Suppressor macrophage treated with lipopolysaccharide for 1 hour (primary cell): ENCODE data around the gene SLAMF9.
A peak's percentile ranks its signal among the peaks of the same experiment; 100 is the strongest.

ENCODE experiments used
- DNase-seq, 3 donors: peaks; one replicate each; pipeline ENCODE4 v3.0.0-alpha.2; 2020 to 2022

SLAMF9 gene

DNA sequence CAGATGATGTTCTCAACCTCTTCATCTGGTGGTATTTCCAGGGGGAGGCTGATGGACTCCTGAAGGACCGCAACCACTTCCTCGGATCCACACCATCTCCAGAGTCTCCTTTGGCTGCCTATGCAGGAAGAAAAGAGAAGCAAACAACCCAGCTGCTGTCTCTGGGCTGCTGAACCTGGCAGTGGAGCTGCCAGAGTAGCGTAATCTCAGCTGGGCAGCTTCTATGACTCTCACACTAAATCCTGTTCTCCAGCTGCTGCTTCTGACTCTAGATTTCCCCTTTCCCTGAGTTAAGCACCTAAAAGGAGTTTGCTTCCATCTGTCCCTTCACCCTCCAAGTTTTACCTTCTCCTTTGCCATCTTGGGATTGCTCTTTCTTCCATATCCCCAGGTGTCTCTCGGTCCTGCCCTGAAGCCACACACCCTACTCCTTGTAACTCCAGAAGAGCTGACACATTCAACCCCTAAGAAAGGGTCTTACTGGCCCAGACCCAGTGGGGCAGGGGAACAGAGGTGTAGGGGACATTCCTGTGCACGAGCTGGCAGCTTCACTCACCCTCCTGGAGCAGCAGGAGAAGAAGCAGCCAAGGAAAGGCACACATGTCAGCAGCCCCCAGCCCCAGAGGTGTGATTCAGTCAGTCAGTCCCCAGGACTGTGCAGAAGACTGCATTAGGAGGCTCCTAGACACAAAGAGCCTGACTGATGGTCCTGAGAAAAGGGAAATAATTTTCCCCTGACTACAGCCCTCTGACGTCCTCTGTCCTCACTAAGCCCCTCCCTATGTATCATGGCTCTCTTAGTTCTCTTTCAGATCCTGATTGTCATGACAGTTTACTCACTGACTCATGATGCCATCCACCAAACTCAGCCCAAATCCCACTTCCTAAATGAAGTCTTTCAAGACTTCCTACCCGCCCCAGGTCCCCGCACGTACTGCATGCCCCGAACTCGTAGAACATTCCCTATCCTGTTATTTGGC lies at the start of gene SLAMF9:
Gene SLAMF9 (minus strand): TSS at position 702 of the 980 bp plus-strand sequence. CDS start 100 bp downstream, at position 602.
- peak; percentile 86 to 93 (median 92) for DNase-seq

DNA sequence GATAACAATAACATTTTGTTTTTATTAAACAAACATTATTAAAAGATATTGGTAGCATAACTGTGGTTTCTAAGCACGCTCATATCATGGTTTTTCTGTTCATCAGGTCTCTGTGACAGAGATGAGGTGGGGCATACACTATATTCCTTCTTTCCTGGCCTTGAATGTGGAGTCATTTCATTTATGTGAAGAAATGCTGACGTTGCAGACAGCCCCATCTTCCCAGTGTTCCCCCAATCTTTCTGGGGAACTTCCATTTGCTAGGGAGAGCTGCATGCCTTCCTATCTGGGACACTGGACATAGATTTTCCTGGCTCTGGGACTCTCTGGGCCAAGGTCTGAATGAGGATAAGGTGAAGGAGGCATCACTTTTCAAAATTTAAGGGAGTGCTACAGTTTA lies 47.4 kb upstream of the SLAMF9 start:
- DNase-seq, result no peak

DNA sequence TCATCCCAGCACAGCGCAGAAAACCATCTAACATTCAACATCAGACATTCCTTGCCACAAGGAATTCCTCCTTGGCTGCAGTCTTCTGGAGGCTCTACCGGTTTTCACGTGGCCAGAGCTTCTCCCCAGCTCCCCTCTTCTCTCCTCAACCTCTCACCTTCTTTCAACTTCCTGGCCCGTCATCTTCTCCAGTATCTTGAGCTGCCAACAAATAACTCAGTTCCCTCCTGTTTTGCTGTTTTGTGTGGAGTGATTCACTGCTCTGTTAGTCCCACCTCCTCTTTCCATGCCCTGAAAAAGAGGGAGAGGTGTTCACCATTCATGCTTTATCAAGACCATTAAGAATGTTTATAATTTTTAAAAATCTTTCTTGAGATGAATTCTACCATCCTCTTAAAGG lies 45.2 kb upstream of the SLAMF9 start:
- DNase-seq, result no peak

DNA sequence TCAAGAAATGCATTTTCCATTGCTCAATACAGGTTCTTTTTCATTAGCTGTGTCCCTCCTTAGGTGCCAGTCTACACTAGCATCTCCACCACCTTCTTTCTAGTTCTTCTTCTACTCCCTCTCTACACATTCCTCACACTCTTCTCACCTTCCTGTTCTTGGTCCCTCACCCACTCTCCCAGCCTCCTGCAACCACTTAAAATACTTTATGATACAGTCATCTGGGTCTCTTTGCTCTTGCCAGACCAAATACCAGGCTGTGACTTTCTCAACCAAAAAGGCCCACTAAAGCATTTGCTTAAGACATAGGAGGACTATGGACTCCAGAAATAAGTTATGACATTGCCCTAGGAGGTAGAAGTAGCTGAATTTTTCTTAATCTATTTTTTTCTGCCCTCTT lies 42.6 kb upstream of the SLAMF9 start:
- no peak for DNase-seq

DNA sequence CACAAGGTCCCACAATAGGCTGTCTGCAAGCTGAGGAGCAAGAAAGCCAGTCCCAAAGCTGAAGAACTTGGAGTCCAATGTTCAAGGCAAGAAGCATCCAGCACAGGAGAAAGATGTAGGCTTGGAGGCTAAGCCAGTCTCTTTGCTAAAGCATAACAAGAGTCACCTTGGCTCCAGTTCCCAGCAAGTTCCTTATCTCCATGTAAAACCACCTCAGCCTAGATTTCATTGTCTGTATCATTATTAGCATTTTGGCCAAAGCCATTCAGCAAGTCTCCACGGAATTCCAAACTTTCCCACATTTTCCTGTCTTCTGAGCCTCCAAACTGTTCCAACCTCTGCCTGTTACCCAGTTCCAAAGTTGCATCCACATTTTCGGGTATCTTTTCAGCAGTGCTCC lies 40.9 kb upstream of the SLAMF9 start:
- DNase-seq, result no peak

DNA sequence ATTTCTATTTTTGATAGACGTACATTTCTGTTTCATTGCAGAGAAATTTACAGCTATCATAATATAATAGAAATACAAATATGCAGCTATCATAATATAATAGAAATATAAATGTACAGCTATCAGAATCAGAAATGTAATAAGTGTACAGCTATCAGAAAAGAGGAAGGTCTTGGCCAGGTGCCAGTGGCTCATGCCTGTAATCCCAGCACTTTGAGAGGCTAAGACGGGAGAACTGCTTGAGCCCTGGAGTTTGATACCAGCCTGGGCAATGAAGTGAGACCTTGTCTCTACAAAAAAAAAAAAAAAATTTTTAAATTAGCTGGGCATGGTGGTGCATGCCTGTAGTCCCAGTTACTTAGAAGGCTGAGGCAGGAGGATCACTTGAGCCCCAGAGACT lies 39.9 kb upstream of the SLAMF9 start:
- no peak for DNase-seq

DNA sequence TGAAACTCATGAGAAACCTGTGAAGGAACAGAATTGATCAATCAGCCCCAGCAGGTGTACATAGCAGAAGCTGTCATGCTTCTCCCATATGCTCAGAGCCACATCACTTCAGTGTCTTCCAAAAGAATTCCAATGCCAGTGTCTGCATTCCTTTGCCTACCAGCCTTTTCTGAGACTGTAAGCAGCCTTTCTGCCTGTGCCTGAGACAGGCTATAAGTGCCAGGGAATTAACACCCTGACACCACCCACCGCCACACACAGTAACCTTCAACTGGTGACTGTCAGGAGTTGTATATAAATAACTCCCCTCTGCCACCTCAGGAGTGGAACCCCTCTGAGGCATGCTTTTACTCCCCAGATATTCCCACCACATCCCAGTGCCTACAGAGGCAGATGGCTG lies 38.1 kb upstream of the SLAMF9 start:
- DNase-seq, result no peak

DNA sequence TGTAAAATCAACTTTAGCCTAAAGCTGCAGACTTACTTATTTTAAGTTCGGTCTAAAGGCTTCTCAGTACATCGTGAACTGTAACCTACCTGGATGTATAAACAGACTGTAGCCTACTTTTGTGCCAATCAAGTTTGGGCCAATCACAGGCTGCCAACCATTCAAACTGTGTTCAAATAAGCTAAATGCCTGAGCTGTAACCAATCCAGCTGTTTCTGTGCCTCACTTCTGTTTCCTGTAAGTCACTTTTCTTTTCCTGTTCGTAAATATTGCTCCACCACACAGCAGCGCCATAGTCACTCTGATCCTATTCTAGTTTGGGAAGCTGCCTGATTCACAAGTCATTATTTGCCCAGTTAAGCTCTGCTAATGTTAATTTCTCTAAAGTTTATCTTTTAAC lies 37.5 kb upstream of the SLAMF9 start:
- peak; percentile 61 to 81 (median 72) for DNase-seq

DNA sequence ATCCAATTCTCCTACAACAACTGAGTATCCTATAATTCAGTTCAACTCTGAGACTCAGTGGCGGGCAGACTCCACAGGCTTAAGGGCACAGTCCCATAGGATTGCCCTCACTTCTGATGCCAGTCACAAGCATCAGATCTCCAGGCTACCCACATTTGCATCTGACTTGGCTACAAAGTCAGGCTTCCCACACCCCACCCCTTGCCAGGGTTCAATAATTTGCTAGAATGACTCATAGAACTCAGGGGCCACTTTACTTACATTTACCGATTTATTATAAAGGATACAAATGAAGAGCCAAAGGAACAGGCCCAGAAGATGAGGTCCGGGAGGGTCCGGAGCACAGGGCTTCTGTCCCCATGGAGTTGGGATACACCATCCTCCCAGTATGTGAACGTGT lies 36.0 kb upstream of the SLAMF9 start:
- no peak for DNase-seq

DNA sequence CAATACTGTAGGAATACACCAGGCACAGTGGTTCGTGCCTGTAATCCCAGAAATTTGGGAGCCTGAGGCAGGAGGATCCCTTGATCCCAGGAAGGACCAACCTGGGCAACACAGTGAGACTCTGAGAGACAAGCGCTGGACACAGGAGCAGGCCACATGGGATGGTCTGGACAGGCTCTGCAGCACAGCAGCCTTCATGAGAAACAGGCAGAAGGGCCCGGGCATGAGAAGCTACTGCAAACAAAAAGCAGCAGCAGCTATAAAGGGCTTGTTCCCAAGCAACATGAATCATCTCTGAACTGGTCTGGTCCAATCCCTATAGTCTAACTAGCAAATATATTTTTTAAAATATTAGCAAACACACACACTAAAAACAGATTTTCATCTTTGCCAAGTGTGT lies 35.5 kb upstream of the SLAMF9 start:
- DNase-seq, result no peak

DNA sequence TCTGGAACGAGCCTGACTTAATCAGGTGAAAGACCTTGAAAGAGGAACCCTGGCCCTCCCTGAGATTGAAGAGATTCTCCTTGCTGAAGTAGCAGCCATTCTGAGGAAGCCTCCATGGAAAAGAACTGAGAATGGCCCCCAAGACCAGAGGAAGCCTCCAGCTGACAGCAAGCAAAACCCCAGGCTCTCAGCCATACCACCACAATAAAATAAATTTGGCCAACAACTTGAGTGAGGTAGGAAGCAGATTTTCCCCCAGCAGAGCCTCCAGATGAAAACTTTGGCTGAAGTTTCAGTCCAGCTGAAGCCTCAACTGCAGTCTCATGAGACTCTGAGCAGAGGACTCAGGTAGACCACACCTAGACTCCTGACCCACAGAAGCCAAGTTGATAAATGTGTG lies 34.0 kb upstream of the SLAMF9 start:
- no peak for DNase-seq

DNA sequence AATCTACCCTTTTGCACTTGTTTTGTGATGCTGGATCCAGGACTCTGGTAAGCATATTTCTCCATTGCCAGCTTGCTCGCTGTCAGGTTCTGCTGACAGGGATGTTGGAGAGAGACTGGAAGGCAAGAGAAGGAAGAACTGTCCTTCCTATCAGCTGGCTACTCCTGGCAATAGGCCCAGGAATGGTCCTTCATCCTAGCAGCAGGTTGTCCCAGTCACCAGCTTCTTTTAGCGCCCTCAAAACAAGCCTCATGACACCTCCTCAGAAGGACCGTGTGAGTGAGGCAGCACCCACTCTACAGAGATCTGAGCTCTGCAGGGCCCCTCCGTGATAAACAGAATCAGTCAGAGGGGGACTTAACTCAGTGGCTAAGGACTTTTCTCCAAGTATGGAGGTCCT lies 33.1 kb upstream of the SLAMF9 start:
- DNase-seq, result no peak

DNA sequence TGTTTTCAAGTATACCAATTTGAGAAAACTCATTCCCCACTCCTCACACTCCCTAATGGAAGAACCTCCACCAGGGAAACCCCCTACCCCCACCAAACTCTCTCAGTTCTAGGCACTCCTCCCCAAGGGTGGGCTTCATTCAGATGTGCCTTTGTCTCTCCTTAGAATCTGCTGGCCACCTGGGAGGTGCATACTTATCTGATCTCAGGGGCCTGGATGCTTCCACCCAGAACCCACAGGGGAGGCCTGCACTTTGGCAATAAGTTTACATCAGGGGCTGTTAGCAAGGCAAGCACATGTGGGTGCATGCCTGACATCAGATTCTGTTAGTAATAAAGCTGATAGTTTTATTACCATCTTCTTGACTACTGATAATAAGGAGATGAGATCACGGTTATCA lies 32.5 kb upstream of the SLAMF9 start:
- DNase-seq, result no peak

DNA sequence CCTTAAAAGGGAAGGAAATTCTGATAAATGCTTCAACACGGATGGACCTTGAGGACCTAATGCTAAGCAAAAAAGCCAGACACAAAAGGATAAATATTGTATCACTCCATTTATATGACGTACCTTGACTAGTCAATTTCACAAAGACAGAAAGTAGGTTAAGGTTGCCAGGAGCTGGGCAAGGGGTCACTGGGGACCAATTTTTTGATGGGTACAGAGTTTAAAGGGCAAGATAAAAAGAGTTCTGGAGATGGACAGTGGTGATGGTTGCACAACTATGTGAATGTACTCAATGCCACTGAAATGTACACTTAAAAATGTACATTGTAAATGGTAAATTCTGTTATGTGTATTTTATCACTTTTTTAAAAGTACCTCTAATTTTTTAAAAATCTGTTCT lies 32.1 kb upstream of the SLAMF9 start:
- DNase-seq, result no peak

DNA sequence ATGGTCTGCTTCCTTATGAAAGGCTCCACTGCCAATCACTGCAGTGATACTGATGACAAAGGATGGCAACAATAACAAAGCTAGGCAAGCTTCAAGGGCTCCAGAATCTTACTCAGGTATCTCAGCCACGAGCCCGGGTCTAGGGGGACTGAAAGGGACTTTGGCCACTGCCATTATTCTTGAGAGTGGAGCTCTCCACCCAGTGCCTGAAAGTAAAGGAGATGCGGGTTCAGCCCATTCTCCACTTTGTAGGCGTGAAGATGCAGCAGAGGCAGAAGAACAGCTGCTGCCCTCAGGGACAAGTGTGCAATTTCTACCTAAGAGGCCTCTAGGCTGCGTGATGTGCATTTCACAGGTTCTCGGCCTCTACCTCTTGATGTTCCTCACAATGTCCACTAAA lies 31.4 kb upstream of the SLAMF9 start:
- no peak for DNase-seq

DNA sequence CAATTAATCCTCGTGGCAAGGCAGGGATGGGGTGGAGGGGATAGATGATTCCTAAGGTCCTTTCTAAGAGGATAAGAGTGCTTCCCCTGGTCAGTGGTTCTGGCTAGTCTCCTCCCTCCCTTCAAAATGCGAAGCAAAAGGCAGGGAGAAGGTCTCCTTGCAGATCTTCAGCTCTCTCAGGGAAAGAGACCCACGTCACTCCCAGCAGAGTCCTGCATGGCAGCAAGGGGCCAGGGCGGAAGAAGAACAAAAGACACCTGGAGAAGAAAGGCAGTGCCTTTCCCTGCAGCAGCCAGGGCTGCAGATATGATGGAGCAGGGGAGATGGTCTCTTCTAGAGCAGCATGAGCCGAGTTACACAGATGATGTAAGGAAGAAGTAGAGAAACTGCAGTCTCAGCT lies 29.6 kb upstream of the SLAMF9 start:
- DNase-seq, result no peak

DNA sequence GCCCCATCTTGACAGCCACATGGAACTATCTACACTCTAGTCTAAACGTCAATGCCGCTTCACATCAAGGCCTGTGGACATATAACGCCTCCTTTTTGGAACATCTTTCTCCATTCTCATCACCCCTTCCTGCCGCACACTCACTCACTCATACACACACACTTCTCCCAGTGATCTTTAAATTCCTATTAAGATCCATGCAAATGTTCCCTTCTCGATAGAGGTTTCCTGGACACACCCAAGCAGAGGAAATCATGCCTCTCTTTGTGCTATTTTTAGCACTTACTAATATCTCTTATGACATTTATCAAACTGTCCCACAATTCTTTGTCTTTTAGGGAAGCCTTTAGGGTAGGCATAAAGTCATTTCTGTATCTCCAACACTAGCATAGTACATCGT lies 28.2 kb upstream of the SLAMF9 start:
- DNase-seq, result no peak

DNA sequence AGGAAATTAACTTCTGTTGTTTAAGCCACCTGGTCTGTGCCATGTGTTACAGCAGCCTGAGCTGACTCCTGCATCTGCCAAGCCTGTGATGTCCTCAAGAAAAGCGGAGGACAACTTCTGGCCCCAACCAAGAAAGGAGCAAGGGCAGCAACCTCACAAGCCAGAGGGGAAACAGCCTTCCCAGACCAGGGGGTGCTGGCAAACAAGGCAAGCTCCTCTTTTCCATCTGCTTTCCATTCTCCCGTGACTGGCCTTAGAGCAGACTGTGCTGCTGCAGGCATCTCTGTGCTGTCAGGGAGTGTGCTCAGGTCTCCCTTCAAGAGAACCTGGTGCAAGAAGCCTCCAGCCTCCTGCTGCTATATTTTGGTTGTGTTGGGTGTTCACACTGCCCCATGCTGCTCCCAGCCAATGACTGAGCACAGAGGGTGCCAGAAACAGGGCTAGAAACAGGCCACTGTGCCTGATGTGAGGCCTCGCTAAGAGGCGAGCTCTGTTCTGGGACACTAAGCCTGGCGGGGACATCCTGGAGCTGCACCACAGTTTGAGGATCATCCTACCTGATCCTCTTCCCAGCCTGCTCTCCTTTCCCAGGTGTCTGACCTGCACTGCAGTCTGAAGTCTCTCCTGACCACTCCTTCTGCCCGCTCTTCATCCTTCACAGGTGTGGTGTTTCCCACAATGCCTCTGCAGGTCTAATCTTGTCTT lies 27.5 kb upstream of the SLAMF9 start:
- DNase-seq, result no peak

DNA sequence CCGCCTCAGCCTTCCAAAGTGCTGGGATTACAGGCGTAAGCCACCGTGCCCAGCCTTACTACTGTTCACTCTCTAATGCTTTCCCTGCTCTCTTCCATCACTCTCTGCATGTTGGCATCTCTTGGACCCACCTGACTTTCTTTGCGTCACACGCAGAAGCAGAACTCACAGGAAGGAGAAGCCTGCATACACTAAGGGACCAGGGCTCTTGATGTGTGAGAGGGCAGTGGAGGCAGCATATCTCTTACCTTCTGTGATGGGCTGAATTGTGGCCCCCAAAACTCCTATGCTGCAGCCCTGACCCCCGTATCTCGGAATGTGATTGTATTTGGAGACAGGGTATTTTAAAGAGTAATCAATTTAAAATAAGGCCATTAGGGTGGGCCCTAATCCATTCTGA lies 26.7 kb upstream of the SLAMF9 start:
- no peak for DNase-seq

DNA sequence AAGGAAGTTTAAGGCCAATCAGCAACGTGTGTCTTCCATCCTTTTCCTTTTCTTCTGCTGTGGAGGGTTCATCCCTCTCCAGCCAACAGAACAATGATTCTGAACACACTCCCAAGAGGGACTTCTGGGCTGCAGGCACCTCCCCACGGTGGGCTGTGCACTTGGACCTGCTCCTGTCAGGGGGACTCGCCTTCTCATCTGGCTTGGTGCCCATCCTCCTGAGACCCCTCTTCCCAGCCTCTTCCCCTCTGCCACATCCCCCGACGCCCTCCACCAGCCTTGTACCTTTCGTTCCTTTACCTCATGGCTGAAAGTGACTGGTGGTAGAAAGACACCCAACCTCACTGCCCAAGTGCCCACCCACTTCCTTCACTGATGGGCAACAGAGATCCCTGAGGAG lies 26.0 kb upstream of the SLAMF9 start:
- no peak for DNase-seq

DNA sequence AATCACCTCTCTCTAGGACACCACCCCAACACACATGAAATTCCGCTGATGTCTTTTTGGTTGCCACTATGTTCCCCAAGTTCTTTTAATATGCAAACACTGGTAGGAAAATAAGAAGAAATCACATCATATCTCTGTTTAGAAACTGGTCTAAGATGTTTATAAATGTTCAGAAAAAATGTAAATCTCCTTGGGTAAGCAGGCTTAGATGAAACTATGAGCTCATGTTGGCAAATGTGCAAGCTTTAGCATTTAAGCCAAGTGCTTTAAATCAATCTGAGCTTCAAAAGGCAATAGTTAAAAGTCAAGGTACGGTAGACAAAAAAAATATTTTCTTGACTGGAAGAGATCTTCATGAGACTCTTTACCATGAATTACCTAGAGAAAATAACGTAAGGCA lies 25.2 kb upstream of the SLAMF9 start:
- DNase-seq, result no peak

DNA sequence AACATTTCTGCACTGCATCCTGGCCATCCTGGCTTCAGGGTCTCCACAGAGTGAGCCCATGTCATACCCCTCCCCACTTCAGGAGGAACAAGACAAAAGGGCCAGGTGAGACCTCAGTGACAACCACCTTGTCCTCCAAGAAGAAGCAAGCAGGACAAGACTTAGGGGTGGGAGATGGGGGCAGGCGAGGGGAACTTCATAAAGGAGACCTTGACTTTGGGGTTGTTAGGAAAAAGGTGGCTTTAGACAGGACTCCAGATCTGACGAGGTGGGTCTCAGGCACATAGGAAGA lies 24.0 kb upstream of the SLAMF9 start:
- DNase-seq, result no peak

DNA sequence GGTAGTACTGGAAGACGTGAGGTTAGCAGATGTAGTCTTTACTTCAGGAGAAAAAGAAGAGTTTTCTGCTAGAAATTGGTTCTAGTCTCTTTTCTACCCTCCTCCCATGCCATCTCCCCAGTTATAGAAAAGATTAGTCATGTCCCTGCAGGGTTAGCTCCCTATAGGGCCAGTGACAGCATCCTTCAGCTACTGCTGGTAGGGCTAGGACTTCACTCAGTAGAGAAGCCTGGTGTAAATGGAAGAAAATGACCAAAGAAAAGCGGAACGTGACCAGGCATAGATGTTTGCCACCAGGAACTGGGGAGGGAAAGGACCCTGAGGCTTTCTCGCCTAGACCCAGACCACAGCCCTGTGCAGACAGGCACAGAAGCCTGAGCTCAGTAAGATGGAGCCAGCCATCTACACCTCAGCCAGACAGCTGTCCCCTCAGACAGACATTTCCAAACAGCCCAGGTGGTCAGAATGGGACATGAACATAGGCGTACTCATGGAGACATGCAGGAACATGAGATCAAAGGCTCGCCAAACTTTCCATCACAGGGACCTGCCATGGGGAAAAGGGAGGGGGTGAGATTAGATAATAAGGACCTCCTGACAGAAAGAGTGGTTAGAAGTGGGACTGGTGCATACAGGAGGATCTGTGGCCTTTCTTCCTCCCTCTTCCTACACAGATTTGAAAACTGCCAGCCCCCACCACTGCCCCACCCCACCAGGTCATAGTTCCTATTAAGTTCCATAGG lies 23.5 kb upstream of the SLAMF9 start:
- DNase-seq, result peak in 1 of 3 donors; percentile 14
